OCI-M2 (cell line): ENCODE measurements around the gene ELOB.

Source experiments
- DNase-seq: peaks from one replicate; lab custom pipeline; 2025; ENCODE audit not compliant: unreplicated experiment; lab: John Stamatoyannopoulos, UW

Gene ELOB

GRCh38 chr16:2769100-2769529, 8.0 kb downstream of the ELOB start:
- no peak for DNase-seq

DNA sequence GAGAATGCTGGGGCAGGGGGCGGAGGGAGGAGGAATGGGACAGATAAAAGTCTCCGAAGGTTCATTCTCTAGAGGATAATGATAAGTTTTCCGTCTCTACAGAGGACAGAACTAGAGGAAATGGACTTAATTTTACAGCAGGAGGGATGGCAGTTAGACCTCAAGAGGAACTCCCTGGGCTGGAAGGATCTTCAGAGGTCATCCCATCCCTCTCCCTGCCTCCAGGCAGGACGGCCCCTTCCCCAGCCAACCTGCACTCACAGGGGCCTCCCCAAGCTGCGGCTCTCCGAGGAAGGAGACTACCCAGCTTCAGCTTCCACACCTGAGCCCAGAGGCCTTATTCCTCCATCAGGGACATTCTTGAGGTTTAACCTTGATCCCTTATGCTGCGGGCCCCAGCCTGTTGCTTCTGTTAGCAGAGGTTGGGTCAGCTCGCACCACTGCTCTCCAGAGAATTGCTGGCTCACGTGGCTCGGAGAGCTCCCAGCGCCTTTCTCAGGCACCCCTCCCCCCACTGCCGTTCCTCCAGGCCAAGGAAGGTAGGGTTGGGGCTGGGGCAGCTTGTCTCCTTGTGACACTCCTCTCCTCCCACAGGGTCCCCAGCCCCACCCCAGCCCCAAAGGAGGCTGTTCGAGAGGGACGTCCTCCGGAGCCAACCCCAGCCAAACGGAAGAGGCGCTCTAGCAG, 8.5 kb downstream of the ELOB start:
- DNase-seq, result no peak

DNA sequence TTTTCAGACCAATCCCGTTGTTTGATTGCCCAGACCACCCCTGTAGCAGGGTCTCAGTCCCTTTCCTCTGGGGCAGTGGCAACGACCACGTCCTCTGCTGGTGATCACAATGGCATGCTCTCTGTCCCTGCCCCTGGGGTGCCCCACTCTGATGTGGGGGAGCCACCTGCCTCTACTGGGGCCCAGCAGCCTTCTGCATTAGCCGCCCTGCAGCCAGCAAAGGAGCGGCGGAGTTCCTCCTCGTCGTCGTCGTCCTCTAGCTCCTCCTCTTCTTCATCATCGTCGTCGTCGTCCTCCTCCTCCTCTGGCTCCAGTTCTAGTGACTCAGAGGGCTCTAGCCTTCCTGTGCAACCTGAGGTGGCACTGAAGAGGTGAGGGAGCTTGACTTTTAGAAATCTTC, 9.2 kb downstream of the ELOB start:
- DNase-seq, result no peak

DNA sequence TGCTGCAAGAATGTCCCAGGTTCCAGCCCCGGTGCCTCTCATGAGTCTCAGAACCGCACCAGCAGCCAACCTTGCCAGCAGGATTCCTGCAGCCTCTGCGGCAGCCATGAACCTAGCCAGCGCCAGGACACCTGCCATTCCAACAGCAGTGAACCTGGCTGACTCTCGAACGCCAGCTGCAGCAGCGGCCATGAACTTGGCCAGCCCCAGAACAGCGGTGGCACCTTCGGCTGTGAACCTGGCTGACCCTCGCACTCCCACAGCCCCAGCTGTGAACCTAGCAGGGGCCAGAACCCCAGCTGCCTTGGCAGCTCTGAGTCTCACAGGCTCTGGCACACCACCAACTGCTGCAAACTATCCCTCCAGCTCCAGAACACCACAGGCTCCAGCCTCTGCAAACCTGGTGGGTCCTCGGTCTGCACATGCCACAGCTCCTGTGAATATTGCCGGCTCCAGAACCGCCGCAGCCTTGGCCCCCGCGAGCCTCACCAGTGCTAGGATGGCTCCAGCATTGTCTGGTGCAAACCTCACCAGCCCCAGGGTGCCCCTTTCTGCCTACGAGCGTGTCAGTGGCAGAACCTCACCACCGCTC, 9.8 kb downstream of the ELOB start:
- no peak for DNase-seq

- no peak for DNase-seq
Measured at GRCh38 chr16:2766430-2767139, 10.5 kb downstream of the ELOB start.

DNA sequence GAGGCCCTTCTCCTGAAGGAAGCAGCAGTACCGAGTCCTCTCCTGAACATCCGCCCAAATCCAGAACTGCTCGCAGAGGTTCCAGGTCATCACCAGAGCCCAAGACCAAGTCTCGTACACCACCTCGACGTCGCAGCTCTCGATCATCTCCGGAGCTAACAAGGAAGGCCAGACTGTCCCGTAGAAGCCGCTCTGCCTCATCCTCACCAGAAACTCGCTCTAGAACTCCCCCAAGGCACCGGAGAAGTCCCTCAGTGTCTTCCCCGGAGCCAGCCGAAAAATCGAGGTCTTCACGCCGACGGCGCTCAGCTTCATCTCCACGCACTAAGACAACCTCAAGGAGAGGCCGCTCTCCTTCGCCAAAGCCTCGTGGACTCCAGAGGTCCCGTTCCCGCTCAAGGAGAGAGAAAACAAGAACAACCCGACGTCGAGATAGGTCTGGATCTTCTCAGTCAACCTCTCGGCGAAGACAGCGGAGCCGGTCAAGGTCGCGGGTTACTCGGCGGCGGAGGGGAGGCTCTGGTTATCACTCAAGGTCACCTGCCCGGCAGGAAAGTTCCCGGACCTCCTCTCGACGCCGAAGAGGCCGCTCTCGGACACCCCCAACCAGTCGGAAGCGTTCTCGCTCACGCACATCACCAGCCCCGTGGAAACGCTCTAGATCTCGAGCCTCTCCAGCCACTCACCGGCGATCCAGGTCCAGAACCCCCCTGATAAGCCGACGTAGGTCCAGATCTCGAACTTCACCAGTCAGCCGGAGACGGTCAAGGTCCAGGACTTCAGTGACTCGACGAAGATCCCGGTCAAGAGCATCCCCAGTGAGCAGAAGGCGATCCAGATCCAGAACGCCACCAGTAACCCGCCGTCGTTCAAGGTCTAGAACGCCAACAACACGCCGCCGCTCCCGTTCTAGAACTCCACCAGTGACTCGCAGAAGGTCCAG, 11.3 kb downstream of the ELOB start:
- no peak for DNase-seq

DNA sequence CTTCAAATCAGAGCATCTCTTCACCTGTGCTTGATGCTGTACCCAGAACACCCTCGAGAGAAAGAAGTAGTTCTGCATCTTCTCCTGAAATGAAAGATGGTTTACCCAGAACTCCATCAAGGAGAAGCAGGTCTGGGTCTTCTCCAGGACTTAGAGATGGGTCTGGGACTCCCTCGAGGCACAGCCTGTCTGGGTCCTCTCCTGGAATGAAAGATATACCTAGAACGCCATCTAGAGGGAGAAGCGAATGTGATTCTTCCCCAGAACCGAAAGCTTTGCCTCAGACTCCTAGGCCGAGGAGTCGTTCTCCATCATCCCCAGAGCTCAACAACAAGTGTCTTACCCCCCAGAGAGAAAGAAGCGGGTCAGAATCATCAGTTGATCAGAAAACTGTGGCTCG, 12.4 kb downstream of the ELOB start:
- DNase-seq, result no peak

DNA sequence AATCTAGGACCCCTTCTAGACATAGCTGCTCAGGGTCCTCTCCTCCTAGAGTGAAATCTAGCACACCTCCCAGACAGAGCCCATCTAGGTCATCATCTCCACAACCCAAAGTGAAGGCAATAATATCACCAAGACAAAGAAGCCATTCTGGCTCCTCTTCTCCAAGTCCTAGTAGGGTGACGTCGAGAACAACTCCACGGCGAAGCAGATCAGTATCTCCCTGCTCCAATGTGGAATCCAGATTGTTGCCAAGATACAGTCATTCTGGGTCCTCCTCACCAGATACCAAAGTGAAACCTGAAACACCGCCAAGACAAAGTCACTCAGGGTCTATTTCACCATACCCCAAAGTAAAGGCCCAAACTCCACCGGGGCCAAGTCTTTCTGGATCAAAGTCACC, 13.9 kb downstream of the ELOB start:
- DNase-seq, result no peak

DNA sequence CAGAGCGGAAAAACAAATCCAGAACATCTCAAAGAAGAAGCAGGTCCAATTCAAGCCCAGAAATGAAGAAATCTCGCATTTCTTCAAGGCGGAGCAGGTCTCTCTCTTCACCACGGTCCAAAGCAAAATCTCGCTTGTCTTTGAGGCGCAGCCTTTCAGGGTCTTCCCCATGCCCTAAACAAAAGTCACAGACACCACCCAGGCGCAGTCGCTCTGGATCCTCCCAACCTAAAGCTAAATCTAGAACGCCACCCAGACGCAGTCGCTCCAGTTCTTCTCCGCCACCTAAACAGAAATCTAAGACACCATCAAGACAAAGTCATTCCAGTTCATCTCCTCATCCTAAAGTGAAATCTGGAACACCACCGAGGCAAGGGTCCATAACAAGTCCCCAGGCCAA, 14.4 kb downstream of the ELOB start:
- DNase-seq, result no peak

GRCh38 chr16:2761886-2762583, 15.0 kb downstream of the ELOB start:
- no peak for DNase-seq

GRCh38 chr16:2761472-2761871, 15.6 kb downstream of the ELOB start:
- no peak for DNase-seq

- no peak for DNase-seq
Measured at GRCh38 chr16:2757344-2757743, 19.7 kb downstream of the ELOB start.

- DNase-seq, result no peak
Measured at GRCh38 chr16:2756288-2757015, 20.6 kb downstream of the ELOB start.

- DNase-seq, result no peak
Measured at GRCh38 chr16:2755158-2755557, 21.9 kb downstream of the ELOB start.

- DNase-seq, result no peak
Measured at GRCh38 chr16:2753733-2754020, 23.4 kb downstream of the ELOB start.

GRCh38 chr16:2752850-2753732, 24.0 kb downstream of the ELOB start:
- DNase-seq, result no peak

DNA sequence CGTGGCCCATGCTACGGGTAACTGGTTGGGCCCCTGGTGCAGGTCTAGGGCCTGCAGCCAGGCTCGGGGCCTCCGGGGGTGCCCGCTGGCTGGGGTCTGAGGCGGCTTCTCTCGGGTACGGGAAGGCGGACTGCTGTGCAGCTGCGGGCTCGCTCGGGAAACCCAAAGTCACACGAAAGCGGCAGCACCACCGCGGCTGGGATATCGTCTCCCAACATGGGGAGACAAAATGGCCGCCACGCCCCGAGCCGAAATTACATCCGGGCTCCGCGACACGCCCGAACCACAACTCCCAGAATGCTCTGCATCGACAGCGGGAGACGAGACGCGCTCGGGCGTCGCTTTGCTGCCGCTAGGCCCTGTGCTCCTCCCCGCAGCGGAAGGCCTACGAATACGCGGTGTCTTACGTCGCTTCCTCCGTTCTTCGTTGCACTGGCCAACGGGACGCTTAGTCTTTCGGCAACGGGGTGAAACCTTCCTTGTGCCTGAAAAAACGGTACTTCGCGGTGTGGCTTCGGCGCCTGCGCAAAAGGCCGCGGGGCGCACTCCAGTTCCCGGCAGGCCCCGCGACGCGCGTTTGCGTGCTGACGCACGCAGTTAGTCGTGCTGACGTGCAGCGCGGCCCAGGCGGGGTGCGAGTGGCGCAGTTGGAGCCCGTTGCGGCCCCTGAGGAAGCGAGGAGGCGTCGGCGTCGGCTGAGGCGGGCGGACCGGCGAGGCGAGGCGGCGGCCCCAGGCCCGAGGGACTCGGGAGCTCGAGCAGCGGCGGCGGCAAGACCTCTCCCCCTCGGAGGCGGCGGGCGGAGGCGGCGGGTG, 24.8 kb downstream of the ELOB start, which contains the start of gene SRRM2:
Gene SRRM2 (plus strand): TSS at position 604 of the 815 bp plus-strand sequence. CDS start 3,727 bp downstream, outside the sequence.
- DNase-seq, result peak; percentile 77

DNA sequence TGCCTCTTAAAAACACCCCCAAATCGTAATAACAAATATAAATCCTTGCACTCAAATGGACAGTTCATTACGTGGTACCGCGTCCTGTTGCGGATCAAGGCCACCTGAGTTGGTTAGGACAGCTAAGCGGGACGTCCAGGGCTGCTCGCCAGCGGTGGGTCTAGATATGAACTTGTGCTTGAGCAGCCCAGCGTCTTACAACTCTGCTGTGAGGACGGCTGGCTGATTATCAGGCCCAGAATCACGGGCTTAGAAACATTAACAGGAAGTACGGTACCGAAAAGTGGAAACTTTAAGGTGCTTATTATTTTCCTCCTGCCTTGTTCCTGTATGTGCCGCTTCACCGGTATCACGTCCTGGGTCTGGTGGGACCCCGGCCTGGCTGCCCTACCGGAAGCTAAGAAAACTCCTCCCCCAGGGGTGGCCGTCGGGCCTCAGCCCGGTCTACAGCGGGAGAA, 25.5 kb downstream of the ELOB start:
- no peak for DNase-seq
